ENCODE data around the gene FITM2.
"Not testable (repeated sequence)": the region's sequence is repeated elsewhere in the genome, so short reads cannot be mapped to it uniquely, and the experiment has no call there.

FITM2 gene, protein sequence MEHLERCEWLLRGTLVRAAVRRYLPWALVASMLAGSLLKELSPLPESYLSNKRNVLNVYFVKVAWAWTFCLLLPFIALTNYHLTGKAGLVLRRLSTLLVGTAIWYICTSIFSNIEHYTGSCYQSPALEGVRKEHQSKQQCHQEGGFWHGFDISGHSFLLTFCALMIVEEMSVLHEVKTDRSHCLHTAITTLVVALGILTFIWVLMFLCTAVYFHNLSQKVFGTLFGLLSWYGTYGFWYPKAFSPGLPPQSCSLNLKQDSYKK

DNA sequence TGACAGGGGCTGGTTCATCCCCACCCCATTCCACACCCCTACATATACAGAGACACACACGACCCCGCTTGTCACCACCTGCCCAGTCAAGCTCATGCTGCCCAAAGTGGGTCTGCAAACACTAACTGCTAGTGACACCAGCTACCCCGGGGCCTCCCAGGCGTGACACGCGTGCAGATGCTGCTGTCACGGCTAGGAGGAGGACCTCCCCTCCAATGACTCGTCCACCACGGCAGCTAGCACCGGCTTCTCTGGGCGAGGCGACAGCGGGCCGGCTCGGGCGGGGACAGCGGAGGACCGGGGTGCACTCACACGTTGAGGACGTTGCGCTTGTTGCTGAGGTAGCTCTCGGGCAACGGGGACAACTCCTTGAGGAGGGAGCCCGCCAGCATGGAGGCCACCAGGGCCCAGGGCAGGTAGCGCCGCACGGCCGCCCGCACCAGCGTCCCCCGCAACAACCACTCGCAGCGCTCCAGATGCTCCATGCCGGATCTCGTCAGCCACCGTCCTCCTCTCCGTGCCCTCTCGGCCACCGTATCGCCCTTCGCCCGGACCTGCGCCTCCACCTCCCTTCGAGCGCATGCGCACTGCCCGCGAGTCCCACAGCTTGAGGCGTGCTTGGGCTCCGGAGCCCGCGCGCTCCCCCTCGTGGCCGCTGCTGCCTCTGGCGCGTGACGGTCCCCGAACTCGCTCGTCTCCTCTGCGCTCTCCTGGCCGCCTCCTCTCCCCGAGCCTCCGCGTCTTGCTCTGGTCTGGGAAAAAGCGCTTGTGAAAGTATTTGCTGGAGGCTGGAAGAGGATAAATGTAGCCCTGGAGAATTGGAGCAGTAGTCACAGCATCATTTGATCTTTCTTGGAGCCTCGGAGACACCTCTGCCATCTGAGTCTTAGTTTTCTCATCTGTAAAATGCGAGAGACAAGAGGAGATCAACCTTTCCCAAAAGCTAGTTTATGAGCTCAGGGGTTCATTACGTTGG, at the start of gene FITM2:
TSS of gene FITM2 (minus strand) at position 539 of the 976 bp plus-strand sequence. CDS start at position 485, 54 bp downstream.
- DNase-seq: peak; percentile 94 to 98 (median 97)

DNA sequence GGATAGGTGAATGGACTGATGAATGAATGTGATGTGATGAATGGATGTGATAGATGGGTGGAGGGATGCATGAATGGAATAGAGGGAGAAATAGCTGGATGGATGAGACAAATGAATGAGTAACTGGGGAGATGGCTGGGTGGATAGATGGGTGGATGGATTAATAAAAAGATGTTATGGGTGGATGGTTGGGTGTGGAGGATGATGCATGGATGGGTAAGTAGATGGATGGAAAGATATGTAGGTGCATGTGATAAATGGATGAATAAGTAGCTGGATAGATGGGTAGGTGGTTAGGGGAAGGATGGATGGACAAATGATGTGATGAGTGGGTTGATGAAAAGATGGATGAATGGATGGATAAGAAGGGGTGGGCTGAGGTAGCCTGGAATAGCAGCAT, 49.2 kb upstream of the FITM2 start:
- DNase-seq: no peak

DNA sequence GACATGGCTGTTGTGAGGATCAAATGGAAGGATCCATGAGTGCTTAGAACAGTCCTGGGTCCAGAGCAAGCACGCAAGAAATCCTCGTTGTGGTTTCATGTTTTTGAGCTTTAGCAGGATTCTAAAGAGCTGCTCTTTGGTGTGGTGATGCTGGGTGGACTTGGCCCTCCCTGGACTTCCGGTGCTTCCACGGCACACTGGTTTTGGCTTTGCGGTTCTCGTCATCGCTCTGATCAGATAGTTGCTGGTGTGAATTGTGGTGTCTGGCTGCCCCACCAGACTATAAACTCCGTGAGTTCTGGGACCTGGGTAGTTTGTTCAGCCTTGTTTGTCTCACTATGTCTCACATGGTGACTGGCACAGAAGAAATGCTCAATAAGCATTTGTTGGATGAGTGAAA, 47.8 kb upstream of the FITM2 start:
- no peak for DNase-seq

DNA sequence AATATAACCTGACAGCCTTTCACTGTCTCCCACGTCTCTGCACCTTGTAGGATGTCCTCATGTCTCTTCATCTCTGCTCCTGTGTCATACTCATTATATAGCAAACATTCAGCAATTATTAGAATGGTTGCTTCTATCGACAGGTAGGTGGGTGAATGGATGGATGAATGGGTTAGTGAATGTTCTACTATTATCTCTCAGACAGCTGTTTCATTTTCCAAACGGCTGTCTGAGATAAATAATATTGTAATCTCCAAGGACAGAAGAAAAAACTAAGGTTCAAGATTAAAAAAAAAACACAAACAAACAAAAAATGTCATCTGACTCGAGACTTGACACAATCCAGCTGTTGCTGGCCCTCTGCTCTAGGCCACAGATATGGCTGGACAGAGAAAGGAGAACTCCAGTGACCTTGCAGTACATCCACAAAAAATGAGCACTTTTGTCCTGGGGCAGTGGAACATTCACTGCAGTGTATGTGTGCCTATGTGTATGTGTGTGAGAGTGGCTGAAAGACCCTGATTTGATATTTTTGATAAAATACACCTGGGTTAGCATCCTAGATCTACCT, 46.6 kb upstream of the FITM2 start:
- no peak for DNase-seq

DNA sequence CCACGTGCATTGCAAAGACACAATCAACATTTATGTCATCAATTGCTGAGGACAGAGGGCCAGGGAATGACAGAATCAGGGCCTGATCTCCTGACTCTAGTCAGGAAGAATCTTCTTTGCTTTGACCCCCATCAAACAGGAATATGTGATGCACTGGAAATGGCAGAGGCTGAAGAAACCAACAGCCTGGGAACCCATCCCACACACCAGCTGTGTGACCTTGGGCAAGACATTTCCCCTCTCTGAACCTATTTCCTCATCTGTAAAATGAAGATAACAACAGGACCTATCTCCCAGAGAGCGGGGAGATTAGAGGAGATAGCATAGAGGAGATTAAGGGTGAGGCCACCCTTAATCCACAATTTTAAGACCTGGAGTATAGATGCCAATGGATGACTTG, 46.0 kb upstream of the FITM2 start:
- no peak for DNase-seq

DNA sequence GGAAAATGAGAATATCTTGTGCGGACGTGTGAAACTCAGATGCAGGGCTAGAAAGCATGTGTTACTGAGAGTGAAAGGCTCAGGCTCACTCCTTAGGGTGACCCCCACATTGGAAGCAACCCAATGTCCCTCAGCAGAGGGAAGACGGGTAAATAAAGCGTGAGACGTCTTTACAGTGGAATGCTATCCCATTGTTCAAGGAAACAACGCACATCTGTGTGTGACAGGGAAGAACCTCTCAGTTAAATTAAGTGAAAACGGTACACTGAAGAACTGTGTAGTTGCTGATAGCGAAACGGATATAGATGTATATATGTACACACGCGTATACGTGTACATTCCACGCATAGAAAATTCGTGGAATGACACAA, 45.3 kb upstream of the FITM2 start:
- DNase-seq: no peak

DNA sequence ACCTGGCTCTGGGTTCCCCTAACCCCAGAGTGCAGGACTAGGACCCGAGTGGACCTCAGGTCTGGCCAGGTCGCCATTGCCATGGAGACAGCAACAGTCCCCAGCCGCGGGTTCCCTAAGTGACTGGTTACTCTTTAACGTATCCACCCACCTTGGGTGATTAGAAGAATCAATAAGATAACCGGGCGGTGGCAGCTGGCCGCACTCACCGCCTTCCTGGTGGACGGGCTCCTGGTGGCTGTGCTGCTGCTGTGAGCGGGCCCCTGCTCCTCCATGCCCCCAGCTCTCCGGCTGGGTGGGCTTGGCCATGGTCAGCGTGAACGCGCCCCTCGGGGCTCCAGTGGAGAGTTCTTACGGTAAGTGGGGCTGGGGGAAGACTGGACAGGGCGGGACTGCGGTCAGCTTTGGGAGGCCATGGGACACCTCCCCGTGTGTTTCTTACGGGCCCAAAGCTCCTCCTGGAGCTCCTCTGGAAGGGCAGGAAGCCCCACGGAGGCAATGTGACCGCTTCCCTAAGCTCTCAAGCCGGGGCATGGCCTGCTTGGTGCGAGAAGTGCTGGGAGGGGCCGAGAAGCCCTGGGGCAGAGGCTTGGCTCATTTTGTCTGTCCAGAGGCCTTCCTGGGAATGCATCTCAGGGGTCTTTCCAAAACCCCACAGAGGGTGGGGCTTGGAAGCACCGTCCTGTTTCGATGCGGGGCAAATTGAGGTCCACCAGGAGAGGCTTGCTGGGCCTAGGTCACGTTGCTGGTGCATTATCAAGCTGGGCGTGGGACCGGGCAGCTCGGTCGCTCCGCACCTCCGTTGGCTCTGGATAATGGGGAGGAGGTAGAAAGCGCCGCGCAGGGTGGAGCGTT, 44.7 kb upstream of the FITM2 start, which contains the start of gene HNF4A:
TSS of gene HNF4A (plus strand) at position 202 of the 855 bp plus-strand sequence. CDS start at position 308, 106 bp downstream.
- no peak for DNase-seq

DNA sequence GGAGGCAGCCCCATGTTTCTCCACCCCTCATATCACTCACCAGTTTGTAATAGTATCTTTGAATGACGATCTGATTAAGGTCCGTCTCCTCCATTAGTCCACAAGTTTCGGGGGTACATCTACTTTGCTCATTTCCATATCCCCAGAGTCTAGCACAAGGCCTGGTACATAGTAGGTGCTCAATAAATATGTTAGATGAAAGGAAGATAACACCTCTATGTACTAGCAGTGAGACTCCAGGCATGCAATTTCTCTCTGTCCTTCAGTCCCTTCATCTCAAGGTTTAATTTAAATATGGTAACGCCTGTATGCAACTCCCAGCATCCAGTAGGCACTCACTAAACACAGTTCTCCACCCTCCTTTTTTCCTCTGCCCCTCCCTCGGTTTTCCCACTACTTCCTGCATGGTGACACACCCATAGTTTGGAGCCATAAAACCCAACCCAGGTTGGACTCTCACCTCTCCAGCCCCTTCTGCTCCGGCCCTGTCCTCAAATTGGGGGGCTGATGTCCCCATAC, 44.0 kb upstream of the FITM2 start:
- no peak for DNase-seq

DNA sequence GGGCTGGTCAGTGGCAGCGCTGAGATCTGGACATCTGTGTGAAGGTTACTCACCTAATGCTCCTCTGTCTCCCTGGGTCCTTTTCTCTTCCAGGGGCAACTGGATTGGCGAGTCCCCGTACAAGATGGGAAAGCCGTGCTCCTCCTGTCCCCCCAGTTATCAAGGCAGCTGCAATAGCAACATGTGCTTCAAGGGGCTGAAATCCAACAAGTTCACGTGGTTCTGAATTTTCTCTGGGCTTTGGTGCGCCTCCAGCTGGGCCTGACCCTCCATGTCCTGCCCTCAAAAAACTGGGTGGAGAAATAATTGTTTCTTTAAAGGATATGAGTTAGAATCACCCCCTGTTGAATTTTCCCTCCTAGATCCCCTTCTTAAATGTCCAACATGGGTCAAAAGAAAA, 39.6 kb upstream of the FITM2 start:
- DNase-seq: no peak

DNA sequence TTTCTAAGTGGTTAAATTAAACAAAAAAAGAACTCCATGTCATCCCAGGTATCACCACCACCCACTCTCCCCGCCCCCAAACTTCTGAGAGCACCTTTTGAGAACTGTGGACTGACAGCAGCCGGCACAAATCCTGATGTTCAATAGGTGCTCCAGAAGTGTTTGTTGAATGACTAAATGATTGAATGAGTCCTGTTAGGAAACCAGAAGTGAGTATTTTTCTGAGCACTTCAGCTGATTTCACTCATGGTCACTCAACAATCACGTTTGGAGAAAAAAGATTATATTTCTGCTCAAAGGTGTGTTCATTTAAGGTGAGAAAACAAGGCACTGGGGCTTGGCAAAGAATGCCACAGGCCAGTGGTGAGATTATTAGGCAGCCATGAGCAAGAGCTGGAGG, 38.3 kb upstream of the FITM2 start:
- DNase-seq: no peak

DNA sequence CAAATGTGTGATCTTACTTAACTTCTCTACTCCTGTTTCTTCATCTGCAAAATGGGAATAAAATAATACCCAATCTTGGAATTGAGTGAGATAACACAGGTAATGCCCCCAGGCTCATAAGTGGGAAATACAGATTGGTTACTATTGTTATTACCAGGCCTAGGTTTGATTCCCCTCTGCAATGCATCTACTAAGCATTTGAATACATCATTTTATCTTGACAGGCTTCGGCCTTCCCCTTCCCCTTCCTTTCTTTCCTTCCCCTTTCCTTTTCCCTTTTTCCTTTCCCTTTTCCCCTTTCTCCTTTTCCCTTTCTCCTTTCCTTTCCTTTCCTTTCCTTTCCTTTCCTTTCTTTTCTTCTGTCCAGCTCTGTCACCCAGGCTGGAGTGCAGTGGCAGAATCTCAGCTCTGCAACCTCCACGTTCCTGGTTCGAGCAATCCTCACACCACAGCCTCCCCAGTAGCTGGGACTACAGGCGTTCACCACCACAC, 37.2 kb upstream of the FITM2 start:
- no peak for DNase-seq

DNA sequence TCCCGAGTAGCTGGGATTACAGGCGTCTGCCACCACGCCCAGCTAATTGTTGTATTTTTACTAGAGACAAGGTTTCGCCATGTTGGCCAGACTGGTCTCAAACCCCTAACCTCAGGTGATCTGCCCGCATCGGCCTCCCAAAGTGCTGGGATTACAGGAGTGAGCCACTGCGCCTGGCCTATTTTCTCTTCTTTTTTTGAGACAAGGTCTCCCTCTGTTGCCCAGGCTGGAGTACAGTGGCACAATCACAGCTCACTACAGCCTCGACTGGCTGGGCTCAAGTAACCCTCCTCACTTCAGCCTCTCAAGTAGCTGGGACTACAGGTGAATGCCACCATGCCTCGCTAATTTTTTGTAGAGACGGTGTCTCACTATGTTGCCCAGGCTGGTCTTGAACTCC, 34.9 kb upstream of the FITM2 start:
- DNase-seq: not testable (repeated sequence)

DNA sequence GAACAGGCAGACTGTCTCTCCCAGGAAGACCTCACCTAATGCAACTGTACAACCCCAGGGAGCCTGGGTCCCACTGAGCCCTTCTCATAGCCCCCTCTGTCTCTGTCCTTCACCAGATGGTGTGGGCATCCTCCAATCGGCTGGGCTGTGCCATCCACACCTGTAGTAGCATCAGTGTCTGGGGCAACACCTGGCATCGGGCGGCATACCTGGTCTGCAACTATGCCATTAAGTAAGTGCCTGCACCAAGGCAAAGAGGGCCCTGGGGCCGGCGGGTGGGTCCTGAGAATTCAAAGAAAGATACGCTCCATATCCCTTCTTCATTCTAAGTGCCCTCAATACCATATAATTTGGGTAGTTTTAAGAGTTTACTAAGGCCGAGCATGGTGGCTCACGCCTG, 34.1 kb upstream of the FITM2 start:
- no peak for DNase-seq

DNA sequence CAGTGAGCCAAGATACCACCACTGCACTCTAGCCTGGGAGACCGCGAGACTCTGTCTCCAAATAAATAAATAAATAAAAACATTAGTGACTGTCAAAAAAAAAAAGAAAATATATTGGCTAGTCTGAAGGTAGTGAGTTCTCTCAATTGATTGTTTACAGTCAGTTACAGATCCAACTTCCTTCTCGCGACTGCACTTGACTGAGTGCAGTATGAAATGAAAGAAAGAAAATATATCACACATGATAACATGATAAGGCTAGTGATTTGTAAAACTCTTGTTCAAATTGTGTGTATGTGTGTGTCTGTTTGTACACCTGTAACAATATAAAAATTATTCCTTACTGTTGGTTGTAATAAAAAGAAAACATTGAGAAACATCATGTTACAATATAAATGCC, 33.7 kb upstream of the FITM2 start:
- no peak for DNase-seq

DNA sequence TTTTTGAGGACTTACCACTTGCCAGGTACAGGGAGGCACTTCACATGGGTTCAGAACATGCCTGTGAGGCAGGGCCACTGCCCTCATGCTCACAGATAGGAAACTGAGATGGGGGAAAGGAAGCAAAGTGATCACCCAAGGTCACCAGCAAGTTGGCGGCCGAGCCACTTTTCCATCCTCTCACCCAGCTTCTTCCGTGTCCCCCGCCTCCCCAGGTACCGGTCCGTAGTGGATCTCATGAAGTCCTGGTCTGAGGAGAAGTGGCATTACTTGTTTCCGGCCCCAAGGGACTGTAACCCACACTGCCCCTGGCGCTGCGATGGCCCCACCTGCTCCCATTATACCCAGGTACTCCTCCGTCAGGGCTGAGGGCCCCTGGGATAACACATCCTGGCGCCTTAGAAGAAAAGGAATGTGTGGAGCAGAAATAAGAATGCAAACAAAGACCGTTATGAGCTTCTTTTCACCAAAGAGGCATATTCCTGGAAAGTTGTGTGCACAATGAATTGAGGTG, 32.2 kb upstream of the FITM2 start:
- DNase-seq: no peak

DNA sequence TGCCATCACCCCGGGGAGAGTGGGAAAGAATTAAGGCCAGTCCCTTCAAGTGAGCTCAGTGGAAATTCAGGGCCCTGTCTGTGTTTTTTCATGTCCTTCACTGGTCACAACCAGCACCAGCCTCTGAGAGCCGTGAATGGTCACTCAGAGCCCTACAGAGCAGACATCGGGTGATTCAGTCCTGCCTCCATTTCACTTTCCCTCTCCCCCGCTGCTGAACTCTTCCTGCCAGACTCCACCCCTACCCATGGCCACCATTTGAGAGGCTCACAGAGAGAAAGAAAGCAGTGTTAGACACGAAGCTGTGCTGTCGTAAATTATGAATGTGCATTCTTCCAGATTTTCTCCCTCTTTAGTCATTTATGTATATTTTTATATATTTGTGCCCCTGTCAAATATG, 31.2 kb upstream of the FITM2 start:
- DNase-seq: no peak

DNA sequence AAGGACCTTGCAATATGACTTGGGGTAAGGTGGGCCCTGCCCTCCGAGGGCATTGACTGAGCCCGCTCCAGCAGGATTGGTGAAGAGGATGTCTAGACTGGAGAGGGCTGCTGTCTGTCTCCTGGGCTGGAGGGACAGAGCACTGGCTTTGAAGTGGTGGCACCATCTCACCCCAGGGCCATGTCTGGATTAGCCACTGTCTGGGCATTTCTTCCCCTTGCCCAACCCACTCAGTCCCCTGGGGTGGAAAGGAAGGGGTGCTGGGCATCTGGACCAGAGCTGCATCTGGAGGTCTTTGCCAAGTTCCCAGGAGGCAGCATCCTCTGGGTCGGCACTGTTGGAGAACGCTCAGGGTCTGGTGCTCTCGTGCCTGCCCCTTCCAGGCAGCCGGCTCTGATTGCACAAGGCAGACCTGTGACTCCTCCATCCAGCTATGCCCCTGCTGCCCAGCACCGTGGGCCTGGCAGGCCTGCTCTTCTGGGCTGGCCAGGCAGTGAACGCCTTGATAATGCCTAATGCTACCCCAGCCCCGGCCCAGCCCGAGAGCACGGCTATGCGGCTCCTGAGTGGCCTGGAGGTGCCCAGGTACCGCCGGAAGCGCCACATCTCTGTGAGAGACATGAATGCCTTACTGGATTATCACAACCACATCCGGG, 25.9 kb upstream of the FITM2 start, which contains the start of gene R3HDML:
TSS of gene R3HDML (plus strand) at position 319 of the 656 bp plus-strand sequence. CDS start at position 434, 115 bp downstream.
- DNase-seq: no peak

DNA sequence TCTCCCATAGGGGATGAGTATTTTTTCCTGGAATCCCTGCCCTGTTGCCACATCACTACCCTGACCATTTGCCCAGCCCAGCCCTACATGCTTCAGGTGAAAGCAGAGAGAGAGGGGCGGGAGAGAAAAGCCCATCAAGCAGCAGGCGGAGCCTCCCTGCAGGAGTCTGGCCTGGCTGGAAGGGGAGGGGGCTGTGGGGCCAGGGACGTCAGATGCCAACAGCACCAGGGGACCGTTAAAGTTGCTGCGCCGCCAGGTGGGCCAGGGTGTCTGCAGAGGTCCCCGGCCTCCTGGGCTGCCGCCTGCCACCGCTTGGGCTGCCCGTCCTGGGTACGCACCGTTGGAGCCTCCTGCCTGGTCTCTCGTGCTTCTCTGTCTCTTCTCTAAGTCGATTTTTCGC, 25.1 kb upstream of the FITM2 start:
- no peak for DNase-seq

DNA sequence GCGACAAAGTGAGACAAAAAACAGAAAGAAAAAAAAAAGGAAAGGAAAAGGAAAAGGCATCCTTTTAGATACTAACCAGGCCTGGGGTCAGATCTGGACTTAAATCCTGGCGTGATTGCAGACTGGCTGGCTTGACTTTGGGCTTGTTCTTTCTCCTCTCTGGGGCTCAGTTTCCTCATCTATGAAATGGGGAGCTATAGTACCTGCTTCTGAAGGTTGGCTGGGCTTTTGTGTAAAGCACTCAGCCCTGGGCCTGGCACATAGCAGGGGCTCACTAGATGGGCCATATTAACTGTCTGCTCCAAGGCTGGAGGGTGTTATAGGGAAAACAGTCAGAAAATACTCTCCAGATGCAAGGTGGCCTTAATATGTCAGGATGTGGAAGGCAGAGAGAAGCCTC, 24.7 kb upstream of the FITM2 start:
- no peak for DNase-seq

DNA sequence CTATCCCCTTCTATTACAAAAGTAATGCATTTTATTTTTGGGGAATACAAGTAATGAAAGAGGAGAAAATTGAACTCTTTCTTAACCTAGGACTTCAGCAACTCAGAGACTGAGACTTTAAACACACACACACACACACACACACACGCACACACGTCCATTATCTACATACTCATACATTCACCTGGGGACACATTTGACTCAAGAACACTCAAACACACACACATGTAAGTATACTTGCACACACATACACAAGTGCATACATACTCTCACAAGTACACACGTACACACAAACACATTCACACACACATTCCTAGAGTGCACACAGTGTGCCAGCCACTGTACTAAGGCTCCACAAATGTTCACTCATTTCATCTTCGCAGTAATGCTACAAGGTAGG, 23.7 kb upstream of the FITM2 start:
- no peak for DNase-seq

DNA sequence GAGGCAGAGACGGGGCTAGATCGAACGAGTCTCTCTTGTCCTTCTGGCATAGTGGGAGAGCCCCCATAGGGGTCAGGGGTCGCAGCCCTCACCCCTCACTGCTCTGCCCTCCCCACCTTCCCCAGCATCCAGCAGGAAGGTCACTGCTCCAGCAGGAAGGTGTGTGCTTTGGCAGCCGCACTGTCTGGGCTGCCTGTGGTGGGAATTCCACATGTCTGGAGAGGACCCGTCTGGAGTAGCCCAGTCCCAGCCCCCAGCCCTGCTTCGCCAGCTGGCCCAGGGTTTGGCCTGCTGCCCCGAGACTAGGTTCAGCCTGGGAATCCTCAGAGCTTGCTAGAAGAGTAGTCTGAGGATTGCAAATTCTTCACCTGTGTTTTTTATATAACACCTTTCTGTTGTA, 23.3 kb upstream of the FITM2 start:
- DNase-seq: no peak
